ENCODE measurements around the gene LIMS4.
"Not testable (repeated sequence)": the region's sequence is repeated elsewhere in the genome, so short reads cannot be mapped to it uniquely, and the experiment has no call there.

The LIMS4 gene

GRCh38 chr2:110449127-110449947 lies 23.3 kb downstream of the LIMS4 start:
- DNase-seq, result not testable (repeated sequence)

GRCh38 chr2:110446644-110447043 lies 26.0 kb downstream of the LIMS4 start:
- DNase-seq, result not testable (repeated sequence)

GRCh38 chr2:110443305-110444005 lies 29.2 kb downstream of the LIMS4 start:
- DNase-seq, result not testable (repeated sequence)

- DNase-seq, result not testable (repeated sequence)
These were observed 30.7 kb downstream of the LIMS4 start for GRCh38 chr2:110441905-110442304.

- DNase-seq, result not testable (repeated sequence)
These were observed 38.1 kb downstream of the LIMS4 start for GRCh38 chr2:110434565-110434964.

DNA sequence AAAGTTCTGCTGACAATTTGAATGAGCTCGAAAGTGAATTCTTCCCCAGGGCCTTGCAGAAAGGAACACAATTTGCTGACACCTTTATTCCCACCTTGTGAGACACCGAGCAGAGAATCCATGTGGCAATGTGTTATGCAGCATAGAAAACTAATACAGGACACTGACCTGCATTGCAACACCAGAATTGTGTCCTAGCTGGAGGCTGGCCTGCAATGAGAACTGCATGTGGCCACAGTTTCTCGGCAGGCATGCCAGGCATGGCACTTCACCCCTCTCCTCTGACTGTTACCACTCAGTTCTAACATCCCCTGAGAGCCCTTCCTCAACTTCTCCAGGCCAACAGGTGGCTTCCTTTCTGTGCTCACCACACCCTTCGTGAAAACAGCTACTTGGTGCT lies 46.9 kb downstream of the LIMS4 start:
- DNase-seq, result not testable (repeated sequence)

DNA sequence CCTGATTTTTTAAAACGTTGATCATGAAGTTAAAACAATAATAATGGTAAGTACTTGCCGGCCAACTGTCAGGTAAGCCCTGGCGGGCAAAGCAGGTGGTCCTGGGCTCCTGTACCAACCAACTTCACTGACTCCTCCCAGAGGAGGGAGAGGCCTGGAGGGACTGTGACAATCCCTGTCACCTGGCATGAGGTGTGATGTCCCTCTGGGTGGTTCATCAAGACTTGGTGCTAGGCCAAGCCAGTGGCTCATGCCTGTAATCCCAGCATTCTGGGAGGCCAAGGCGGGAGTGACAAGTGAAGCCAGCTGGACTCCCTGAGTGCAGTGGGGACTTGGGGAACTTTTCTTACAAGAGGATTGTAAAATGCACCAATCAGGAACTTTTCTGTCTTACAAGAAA lies 48.2 kb downstream of the LIMS4 start:
- DNase-seq, result not testable (repeated sequence)

DNA sequence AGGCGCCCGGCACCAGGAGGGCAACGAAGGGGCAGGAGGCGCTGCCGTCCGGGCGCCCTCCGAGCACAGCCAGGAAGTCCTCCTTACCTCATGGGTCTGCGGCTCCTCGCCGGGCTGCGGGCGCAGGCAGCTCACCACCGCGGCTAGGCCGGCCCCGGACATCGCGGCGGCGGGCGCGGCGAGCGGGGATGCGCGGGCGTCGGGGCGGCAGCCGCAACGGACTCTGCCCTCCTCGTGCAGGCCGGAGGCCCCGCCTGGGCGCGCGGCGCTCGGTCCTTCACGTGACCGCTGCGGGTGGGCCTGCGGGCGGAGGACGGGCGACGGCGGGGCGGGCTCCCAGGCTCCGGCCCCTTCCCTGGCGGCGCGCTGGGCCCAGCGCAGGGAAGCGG lies 49.0 kb downstream of the LIMS4 start:
- not testable (repeated sequence) for DNase-seq

- not testable (repeated sequence) for DNase-seq
These were observed 49.6 kb downstream of the LIMS4 start for GRCh38 chr2:110422852-110423573.

DNA sequence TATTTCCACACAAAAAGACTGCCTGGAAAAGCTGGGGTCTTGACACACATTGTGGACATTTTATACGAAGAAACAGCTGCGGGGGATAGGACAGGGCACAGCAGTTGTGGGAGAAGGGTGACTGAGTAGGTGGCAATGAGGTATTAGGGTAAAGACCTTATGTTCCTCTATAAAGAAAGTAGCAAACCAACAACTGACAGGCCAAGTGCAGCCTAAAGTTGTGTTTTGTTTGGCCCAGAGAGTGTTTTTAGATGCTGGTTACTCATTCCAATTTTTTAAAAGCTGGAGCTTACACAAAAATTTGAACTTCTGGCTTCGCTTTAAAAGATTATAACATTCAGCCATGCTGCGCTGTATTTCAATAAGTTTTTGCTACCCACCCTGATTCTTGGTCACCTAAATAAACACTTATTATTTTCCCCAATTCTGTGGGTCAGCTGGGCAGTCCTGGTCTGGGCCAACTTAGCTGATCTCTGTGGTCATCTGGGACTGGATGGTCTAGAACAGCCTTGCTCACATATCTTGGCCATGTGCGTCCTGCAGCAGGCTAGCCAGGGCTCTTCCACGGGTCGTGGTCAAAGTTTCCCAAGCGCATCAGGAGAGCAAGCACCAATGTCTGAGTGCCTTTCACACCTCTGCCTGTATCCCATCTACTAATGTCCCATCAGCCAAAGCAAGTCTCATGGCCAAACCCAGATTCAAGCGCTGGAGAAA lies 51.8 kb downstream of the LIMS4 start:
- DNase-seq, result not testable (repeated sequence)

DNA sequence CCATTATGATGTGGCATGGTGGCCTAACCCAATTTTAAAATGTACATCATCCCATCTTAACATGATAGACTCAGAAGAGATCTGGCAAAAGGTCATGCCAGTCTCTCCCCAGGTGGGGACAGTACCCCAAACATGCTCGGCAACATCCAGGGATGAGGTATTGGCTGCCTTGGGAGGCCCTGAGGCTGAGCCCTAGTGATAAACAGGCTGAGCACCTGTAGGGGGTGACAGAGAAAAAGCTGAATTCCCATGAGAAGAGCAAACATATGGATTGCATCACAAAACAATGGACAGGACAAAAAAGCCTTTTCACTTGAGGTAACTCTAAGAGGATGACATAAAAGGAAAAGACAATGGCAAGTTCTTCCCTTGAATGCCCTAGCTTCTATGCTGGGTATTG lies 65.5 kb downstream of the LIMS4 start:
- not testable (repeated sequence) for DNase-seq

GRCh38 chr2:110404988-110405387 lies 67.6 kb downstream of the LIMS4 start:
- not testable (repeated sequence) for DNase-seq

- not testable (repeated sequence) for DNase-seq
These were observed 68.4 kb downstream of the LIMS4 start for GRCh38 chr2:110404246-110404645.

- not testable (repeated sequence) for DNase-seq
These were observed 71.5 kb downstream of the LIMS4 start for GRCh38 chr2:110401001-110401618.

DNA sequence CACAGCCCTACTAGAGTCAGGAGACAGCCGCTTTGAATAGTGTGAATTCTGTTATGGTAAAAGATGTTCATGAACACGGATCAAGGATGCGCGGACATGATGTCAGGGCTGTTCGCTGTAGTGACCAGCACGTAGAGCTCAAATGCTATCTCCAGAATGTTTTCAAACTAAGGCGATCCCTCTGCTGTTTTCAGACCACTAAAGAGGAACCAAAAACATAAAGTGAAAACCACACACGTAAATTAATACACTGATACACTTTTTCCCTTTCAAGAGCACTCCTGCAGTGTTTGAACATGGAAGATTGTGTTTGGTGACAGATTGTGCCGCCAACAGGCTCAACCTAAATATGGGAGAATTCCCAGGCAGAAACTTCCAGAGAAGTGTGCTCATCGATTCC lies 73.2 kb downstream of the LIMS4 start:
- DNase-seq, result not testable (repeated sequence)

DNA sequence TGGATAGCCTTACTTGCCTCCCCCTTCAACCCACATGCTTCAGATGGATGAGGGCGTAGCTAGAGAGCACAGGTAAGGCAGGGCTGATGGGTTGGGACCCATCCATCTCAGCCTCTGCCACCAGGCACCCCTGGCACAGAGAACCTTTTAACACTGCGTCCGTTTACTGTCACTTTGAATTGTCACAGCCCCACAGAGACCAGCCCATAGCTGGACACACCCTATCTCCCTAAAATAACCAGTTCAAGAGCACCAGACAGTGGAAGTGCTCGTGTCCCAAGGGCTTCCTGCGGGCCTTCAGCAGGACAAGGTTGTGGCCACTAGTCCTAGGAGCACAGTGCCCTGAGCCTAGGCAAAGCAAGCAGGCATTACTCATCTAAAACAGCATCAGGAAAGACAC lies 76.6 kb downstream of the LIMS4 start:
- DNase-seq, result not testable (repeated sequence)

Data from right kidney (tissue), 1 donor.